GM23248 (cell line): Measurements from ENCODE around the gene PRG2.

Experiments used
- EZH2 ChIP-seq: fragments of 200-600 bp; sonication (generic); IDR thresholded peaks from 2 replicates; pipeline ENCODE4 v1.6.1; 2018; ENCODE audit warnings: antibody characterized with exemption, mild to moderate bottlenecking; ENCODE audit not compliant: insufficient read depth, poor library complexity, severe bottlenecking
- EZH2phosphoT487 ChIP-seq: fragments of 200-600 bp; sonication (generic); IDR thresholded peaks from 2 replicates; pipeline ENCODE4 v1.6.1; 2018; ENCODE audit warnings: antibody characterized with exemption, moderate library complexity, mild to moderate bottlenecking, low read depth; ENCODE audit not compliant: insufficient read depth

DNA sequence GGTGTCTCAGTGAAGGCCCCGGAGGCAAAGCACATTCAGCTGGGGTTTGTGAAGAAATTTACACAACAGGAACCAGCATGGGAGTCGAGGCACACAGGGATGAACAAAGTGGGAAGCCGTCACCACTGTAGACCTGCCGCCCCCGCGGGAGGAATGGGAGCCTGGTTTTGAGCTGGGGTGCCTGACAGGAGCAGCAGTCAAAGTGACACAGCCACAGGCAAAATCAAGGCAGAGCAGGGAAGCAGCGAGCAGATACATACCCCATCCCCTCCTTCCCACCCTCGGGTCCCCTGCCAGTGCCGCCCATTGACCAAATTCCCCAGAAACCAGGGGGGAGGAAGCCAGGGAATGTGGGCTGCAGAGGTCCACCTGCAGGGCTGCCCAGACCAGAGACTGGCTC, 31.5 kb downstream of the PRG2 start:
- TF ChIP-seq EZH2phosphoT487 (no peak), EZH2 (no peak)
